GM12878 (cell line): Measurements from ENCODE around the gene FAM81A. TPM values are rescaled to one million over a fixed set of nuclear protein-coding genes. Genes with fewer than 3 reads are reported as not detected.

Experiments
- ATAC-seq: fragments of 200-7000 bp; cut with Tn5 transposase; 3 replicates; pipeline ENCODE4 v1.9.1; 2020; ENCODE audit warnings: mild to moderate bottlenecking, moderate library complexity
- BruUV-seq: library from RNA; stranded (reverse); fragments of 400-500 nt; replicated peaks from 2 replicates; lab custom pipeline; 2021; lab: Mats Ljungman, UMichigan
- CTCF ChIA-PET: fragments of 300-600 bp; sonication (Branson Sonifier 250); formaldehyde crosslinking; extraction: SDS; loops from one replicate; lab custom pipeline; 2021; ENCODE audit warnings: inconsistent platforms; lab: Yijun Ruan, JAX
- POLR2A ChIA-PET: fragments of 350-600 bp; formaldehyde crosslinking; extraction: SDS; loops from one replicate; lab custom pipeline; 2021; ENCODE audit warnings: inconsistent platforms; lab: Charles Lee
- RAD21 ChIA-PET: fragments of 300-600 bp; sonication (Branson Sonifier 250); formaldehyde crosslinking; loops from one replicate; lab custom pipeline; 2023; ENCODE audit warnings: antibody characterized with exemption; ENCODE audit not compliant: unreplicated experiment; lab: Charles Lee
- SMC1A ChIA-PET: fragments of 300-600 bp; sonication (Branson Sonifier 250); formaldehyde crosslinking; loops from one replicate; lab custom pipeline; 2023; ENCODE audit not compliant: unreplicated experiment, uncharacterized antibody; lab: Charles Lee
- DNase-seq: peaks from one replicate; pipeline ENCODE4 v3.0.0-alpha.2; 2011; ENCODE audit warnings: low read depth, low spot score
- FAIRE-seq: peaks from 3 replicates; lab custom pipeline; 2011; peaks lifted over from hg19 to GRCh38; lab: Jason Lieb, UNC
- H2AFZ ChIP-seq: 2 replicates; pipeline ENCODE4 v1.6.0; 2011; ENCODE audit warnings: low read depth, low read length, control low read depth; ENCODE audit not compliant: control insufficient read depth
- H3K27ac ChIP-seq: 2 replicates; pipeline ENCODE4 v1.5.1; 2011; ENCODE audit warnings: control low read depth; ENCODE audit not compliant: control insufficient read depth, insufficient read depth
- H3K27me3 ChIP-seq, 2 experiments: replicated peaks in 1 of 2; 2 replicates each; pipeline versions ENCODE4 v1.6.0 to v1.6.1; 2011; ENCODE audit warnings: low read length in 1 of 2; ENCODE audit not compliant: control insufficient read depth in 2 of 2, insufficient read depth in 2 of 2
- H3K36me3 ChIP-seq, 2 experiments: 2 replicates each; pipeline ENCODE4 v1.5.1; 2011; ENCODE audit warnings: low read length in 1 of 2; ENCODE audit not compliant: control insufficient read depth in 2 of 2, insufficient read depth in 2 of 2
- H3K4me1 ChIP-seq: 2 replicates; pipeline ENCODE4 v1.6.1; 2011; ENCODE audit warnings: mild to moderate bottlenecking, low read length, moderate library complexity, mixed read lengths; ENCODE audit not compliant: control insufficient read depth, insufficient read depth
- H3K4me2 ChIP-seq: 2 replicates; pipeline ENCODE4 v1.6.0; 2011; ENCODE audit warnings: control low read depth; ENCODE audit not compliant: control insufficient read depth, insufficient read depth
- H3K4me3 ChIP-seq: fragments of 200-600 bp; sonication (generic); 2 replicates; pipeline ENCODE4 v1.5.1; 2016
- H3K79me2 ChIP-seq: 2 replicates; pipeline ENCODE4 v1.6.0; 2011; ENCODE audit warnings: low read length; ENCODE audit not compliant: control insufficient read depth, insufficient read depth
- H3K9ac ChIP-seq: 2 replicates; pipeline ENCODE4 v1.8.0; 2011; ENCODE audit warnings: low read length, control low read depth, mixed read lengths; ENCODE audit not compliant: control insufficient read depth, insufficient read depth
- H3K9me3 ChIP-seq: replicated peaks from 3 replicates; pipeline ENCODE4 v1.5.1; 2011; ENCODE audit warnings: mild to moderate bottlenecking, low read length; ENCODE audit not compliant: control insufficient read depth, insufficient read depth
- H4K20me1 ChIP-seq: 2 replicates; pipeline ENCODE4 v1.6.0; 2011; ENCODE audit not compliant: control insufficient read depth, insufficient read depth
- ATF3 ChIP-seq: IDR thresholded peaks from 2 replicates; pipeline ENCODE4 v1.6.1; 2011; ENCODE audit warnings: low read depth, mild to moderate bottlenecking, low read length, moderate library complexity, borderline replicate concordance; ENCODE audit errors: extremely low read depth
- CBX3 ChIP-seq: fragments of 200-600 bp; sonication (generic); IDR thresholded peaks from 2 replicates; pipeline ENCODE4 v1.6.1; 2016; ENCODE audit warnings: low read depth, borderline replicate concordance
- CREB1 ChIP-seq: IDR thresholded peaks from 2 replicates; pipeline ENCODE4 v1.6.1; 2012; ENCODE audit warnings: low read depth, mild to moderate bottlenecking, inconsistent platforms
- E2F4 ChIP-seq: IDR thresholded peaks from 2 replicates; pipeline ENCODE4 v1.6.1; 2012; ENCODE audit warnings: low read depth, low read length, improper control_type of control experiment
- FOS ChIP-seq: IDR thresholded peaks from 3 replicates; pipeline ENCODE4 v1.6.1; 2011; ENCODE audit warnings: borderline replicate concordance; ENCODE audit not compliant: insufficient read length; ENCODE audit errors: extremely low read depth
- MTA3 ChIP-seq: IDR thresholded peaks from 2 replicates; pipeline ENCODE4 v1.6.1; 2012; ENCODE audit warnings: low read length, inconsistent platforms, borderline replicate concordance
- NFYB ChIP-seq: IDR thresholded peaks from 2 replicates; pipeline ENCODE4 v1.6.1; 2011; ENCODE audit warnings: low read depth, mild to moderate bottlenecking, low read length, improper control_type of control experiment, moderate library complexity; ENCODE audit not compliant: insufficient read depth
- NR2C1 ChIP-seq: fragments of 450-650 bp; IDR thresholded peaks from 2 replicates; pipeline ENCODE4 v1.6.1; 2017; ENCODE audit warnings: antibody characterized with exemption, mild to moderate bottlenecking, moderate library complexity
- NRF1 ChIP-seq: conservative IDR thresholded peaks from 2 replicates; pipeline ENCODE4 v1.6.1; 2011; ENCODE audit warnings: mild to moderate bottlenecking, low read depth, low read length, improper control_type of control experiment
- POU2F2 ChIP-seq: IDR thresholded peaks from 3 replicates; pipeline ENCODE4 v1.6.1; 2011; ENCODE audit warnings: low read depth, mild to moderate bottlenecking, low read length, borderline replicate concordance
- RBBP5 ChIP-seq: fragments of 200-600 bp; sonication (generic); conservative IDR thresholded peaks from 2 replicates; pipeline ENCODE4 v1.6.1; 2016
- SREBF1 ChIP-seq: IDR thresholded peaks from 2 replicates; pipeline ENCODE4 v1.6.1; 2012; ENCODE audit warnings: mild to moderate bottlenecking, low read length
- ZNF622 ChIP-seq: fragments of 450-650 bp; IDR thresholded peaks from 2 replicates; pipeline ENCODE4 v1.6.1; 2017; ENCODE audit warnings: mild to moderate bottlenecking, inconsistent platforms
- WGBS: methylation state at CpG from one replicate; pipeline ENCODE4 v1.1.6; 2016; ENCODE audit warnings: low lambda C conversion rate; ENCODE audit not compliant: insufficient replicate concordance, insufficient coverage; ENCODE audit errors: missing lambda C conversion rate; 5-methylcytosine and 5-hydroxymethylcytosine counted together
- in situ Hi-C: fragments of 300-500 bp; cut with MboI; formaldehyde crosslinking; loops from 9 replicates; pipeline ENCODE4 v1.14.3; 2018; ENCODE audit warnings: mixed read lengths
- intact Hi-C: fragments of 100-400 bp; cut with micrococcal nuclease; formaldehyde crosslinking; loops from one replicate; pipeline ENCODE4 v1.14.2; 2022; ENCODE audit not compliant: unreplicated experiment
- polyA plus RNA-seq, 11 experiments: library from polyadenylated mRNA; depleted of rRNA in 4 of 11; unstranded in 6 of 11; stranded (reverse) in 5 of 11; fragments of >200 nt; fragmentation: Nextera tagmentation in 4 of 11; fragmentation: Illumina TruSeq in 1 of 11; extraction: Ambion mirVana in 4 of 11; extraction: Trizol in 1 of 11; gene quantifications; 1 replicate in 1 of 11; 2 replicates in 10 of 11; pipeline versions ENCODE4 v1.2.1 to v1.2.3, GENCODE V29; 2011 to 2016; ENCODE audit warnings: inconsistent platforms in 2 of 11, missing spikeins in 2 of 11, low read depth in 1 of 11
- total RNA-seq, 4 experiments: library from RNA; depleted of rRNA in 3 of 4; stranded (reverse); fragments of >200 nt in 3 of 4; fragmentation: Illumina TruSeq in 1 of 4; extraction: Trizol in 1 of 4; gene quantifications; 2 replicates each; pipeline versions ENCODE4 v1.2.1 to v1.2.3, GENCODE V29; 2013 to 2021

Gene FAM81A
- total and polyA plus RNA-seq, 10 of the 15 experiments (the other 5 are each of a cell fraction or from before 2014, with no cell fraction given): 0.18 to 34.5 (median 16.2) TPM

- ATAC-seq (no peak), FAIRE-seq (no peak), DNase-seq (no peak)
- SMC1A ChIA-PET: interaction anchor here (2.6 kb wide), 1 partner anchor 24 kb away, joined by 5 read pairs; no protein-coding TSS in a partner anchor
- intact Hi-C loops: no loop called here
- WGBS: 94% methylated on average over 2 of the region's 2 CpGs
- BruUV-seq: no TSS peak
- Histone ChIP-seq H3K4me2 (no peak overlapping the region), H2AFZ (no peak overlapping the region), H3K9ac (no peak overlapping the region), H3K9me3 (no peaks in the 10 kb centered on the region)
- RAD21 ChIA-PET: interaction anchor here (1.3 kb wide), 1 partner anchor 23 kb away, joined by 5 read pairs; no protein-coding TSS in a partner anchor
- POLR2A ChIA-PET: no interaction called here
- TF ChIP-seq CBX3 (no peak), E2F4 (no peak), CREB1 (no peak), POU2F2 (no peak), ATF3 (no peak), NRF1 (no peak), ZNF622 (no peak), NFYB (no peak), RBBP5 (no peak), SREBF1 (no peak), MTA3 (no peak), NR2C1 (no peak), FOS (no peak)
- TF ChIP-seq, all 136 proteins: peak for 0
- Histone ChIP-seq H3K27ac (no peak overlapping the region), H3K4me1 (no peaks in the 10 kb centered on the region), H3K4me3 (no peak overlapping the region), H4K20me1 (no peaks in the 10 kb centered on the region), H3K27me3 (no peaks in the 10 kb centered on the region), H3K79me2 (no peaks in the 10 kb centered on the region), H3K36me3 (no peaks in the 10 kb centered on the region)
- CTCF ChIA-PET: interaction anchor here (0.9 to 1.2 kb wide), 3 partner anchors 9 to 135 kb away, joined by 3 to 6 read pairs (median 3); no protein-coding TSS in a partner anchor
- in situ Hi-C loops: no loop called here
Measured at GRCh38 chr15:59556380-59556779, 118.4 kb downstream of the FAM81A start.
